Camera-type eye (tissue), 1 donor: ENCODE results near the gene ART4. TPM values are rescaled to one million over a fixed set of nuclear protein-coding genes. Genes with fewer than 3 reads are reported as not detected.

Source experiments
- total RNA-seq: library from RNA; depleted of rRNA; stranded (reverse); fragments of >200 nt; gene quantifications from one replicate; pipeline ENCODE4 v1.2.3, GENCODE V29; 2014

ART4 gene
- 0.44 TPM for total RNA-seq

GRCh38 chr12:14843425-14843887 is at the start of gene ART4:
ART4 (minus strand) TSS chr12:14843526; CDS start chr12:14843113, 413 bp downstream.

GRCh38 chr12:14885718-14886221 is 42.4 kb upstream of the ART4 start, which contains the start of gene MGP:
MGP (minus strand) TSS chr12:14885854; CDS start chr12:14885791, 63 bp downstream.

GRCh38 chr12:14814014-14814413 is 29.3 kb downstream of the ART4 start, which contains the start of gene SMCO3:
SMCO3 (minus strand) TSS chr12:14814182; CDS start chr12:14806680, 7,502 bp downstream.

GRCh38 chr12:14803011-14803829 is 40.1 kb downstream of the ART4 start, which contains the start of the genes C12orf60 and WBP11:
C12orf60 (plus strand) TSS chr12:14803670; CDS start chr12:14822936, 19,266 bp downstream.
WBP11 (minus strand) TSS chr12:14803478; CDS start chr12:14801383, 2,095 bp downstream.

Other genes with a start within 250 kb of the ART4 start
- gene GUCY2C, start 146.9 kb downstream of the ART4 start, total RNA-seq: 0.11 TPM
- 36.7 TPM for gene WBP11, start 40.0 kb downstream of the ART4 start, total RNA-seq
- gene C12orf60, start 39.9 kb downstream of the ART4 start, total RNA-seq: 10.1 TPM
- gene SMCO3, start 29.3 kb downstream of the ART4 start, total RNA-seq: 7.9 TPM
- gene MGP, start 42.3 kb upstream of the ART4 start, total RNA-seq: 186 TPM
- 1.3 TPM for gene ERP27, start 95.0 kb upstream of the ART4 start, total RNA-seq
- 23.1 TPM for gene ARHGDIB, start 118.1 kb upstream of the ART4 start, total RNA-seq
- 53.2 TPM for gene PDE6H, start 129.5 kb upstream of the ART4 start, total RNA-seq